Activated CD4-positive, alpha-beta T cell treated with anti-CD3 and anti-CD28 coated beads, Interleukin-2, amount 50 U/mL, for 16 hours (primary cell): ENCODE results near the gene STYXL2.

Experiments
- DNase-seq: peaks from one replicate; pipeline ENCODE4 v3.0.0-alpha.2; 2020

STYXL2 gene

DNA sequence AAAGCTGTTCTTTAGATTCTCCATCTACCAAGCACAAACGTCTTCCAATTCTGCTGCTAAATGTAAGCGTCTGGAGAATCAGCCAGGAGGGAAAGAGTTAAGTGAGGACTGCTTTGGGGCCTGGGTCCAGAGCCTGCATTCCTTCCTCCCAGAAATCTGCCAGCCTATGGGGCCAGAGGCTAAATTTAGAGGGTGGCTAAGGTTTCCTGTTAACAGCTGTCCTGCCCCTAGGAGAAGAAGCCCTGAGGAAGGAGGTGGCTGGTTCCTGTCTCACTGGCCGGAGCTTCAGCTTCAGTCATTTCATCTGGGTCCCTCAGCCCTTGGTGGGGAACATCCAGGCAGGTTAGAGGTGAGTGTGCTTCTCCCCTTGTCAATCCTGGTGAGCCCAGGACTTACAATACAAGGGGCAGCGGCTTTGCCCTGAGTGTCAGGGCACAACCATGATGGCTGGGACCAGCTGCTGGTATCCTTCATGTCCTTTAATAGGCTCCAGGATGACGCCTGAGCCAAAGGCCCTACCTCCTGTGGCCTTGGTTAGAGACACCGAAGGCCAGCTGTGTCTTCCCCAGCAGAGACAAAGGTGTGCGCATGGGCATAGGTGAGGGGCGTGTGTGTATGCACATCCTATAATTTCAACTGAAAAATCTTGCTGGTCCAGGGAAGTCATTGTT is at the start of gene STYXL2:
TSS of gene STYXL2 (plus strand) at position 230 of the 671 bp plus-strand sequence. CDS start 775 bp downstream, outside the sequence.
- DNase-seq = no peak

DNA sequence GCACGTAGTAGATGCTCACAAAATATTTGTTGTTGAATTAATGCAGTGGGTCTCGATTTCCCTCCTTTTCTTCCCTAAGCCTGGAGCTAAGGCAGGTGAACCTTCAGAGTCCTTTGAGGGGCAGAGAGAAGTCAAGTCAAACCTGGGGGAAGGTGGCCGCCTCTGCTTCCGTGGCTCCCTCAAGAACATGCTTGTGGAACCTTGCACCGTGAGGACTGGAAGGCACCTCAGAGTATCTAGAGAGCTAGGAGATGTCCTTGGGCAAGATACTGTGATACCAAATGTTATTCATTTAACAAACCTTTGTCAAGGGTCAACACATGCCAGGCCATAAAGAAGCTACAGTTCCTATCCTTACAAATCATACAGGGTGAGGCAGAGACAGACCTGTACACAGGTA is 42.0 kb upstream of the STYXL2 start:
- DNase-seq = no peak

DNA sequence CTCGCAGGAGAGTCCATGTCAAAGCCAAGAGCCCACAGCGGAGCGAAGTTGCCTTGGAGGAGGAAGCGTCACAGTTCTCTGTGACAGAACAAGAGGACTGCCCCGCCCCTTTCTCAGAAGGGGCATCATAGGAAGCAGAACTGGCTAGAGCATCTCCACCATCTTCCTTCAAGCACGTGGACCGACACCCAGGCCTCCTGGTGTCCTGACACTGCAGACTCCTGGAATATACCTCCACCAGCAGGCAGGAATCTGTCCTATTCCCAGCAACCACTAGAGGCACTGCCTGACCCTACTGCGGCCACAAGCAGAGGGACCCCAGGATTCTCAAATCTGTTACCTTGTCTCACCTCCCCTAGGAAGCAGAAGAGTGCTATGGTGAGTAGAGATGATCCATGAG is 41.5 kb upstream of the STYXL2 start:
- no peak for DNase-seq

DNA sequence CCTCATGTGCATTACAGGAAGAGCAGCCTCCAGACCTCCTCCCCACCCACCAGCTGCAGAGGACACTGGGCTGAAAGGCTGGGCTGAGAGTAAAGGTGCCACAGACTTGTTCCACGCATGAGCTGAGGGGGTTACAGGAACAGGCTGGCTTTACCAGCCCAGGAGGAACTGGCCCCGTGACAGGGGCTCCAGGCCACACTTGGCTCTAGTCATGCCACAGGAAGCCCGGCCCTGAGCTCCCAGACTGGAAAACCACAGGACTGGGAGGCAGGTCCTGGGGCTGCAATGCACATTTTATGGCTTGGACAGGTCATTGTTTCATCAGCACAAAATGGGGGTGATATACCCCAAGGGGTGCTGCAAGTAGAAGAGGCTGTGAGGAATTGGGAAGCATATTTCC is 39.3 kb upstream of the STYXL2 start:
- no peak for DNase-seq

DNA sequence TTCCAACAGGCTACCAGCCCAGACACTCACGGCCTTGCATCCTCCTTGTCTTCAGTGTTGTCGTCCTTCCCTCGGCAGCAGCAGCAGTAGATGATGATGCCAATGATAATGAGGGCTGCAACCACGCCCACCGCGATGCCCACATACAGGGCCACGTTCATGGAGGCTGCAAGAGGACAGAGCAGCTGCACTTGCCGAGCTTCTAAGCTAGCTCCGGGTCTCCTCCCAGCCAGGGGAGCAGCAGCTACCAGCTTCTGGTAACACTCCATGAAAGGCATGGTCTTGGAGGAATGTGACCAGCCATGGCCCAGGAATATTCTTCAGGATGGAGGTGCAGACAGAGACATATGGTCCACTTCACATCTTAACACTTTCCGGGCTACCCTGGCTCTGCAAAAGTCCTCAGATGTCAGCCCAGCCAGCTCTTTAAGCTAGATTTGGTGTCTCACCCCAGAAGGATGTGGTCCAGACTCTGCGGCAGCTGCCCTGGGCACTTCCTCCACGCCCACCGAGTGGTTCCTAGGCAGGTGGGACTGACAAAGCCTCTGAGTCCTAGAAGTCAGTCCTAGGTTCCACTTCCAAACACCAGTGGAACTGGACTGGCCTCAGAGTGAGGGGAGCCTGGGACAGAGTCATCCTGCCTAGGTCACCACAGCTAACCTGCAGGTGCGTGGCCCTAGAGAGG is 38.8 kb upstream of the STYXL2 start:
- DNase-seq = no peak

DNA sequence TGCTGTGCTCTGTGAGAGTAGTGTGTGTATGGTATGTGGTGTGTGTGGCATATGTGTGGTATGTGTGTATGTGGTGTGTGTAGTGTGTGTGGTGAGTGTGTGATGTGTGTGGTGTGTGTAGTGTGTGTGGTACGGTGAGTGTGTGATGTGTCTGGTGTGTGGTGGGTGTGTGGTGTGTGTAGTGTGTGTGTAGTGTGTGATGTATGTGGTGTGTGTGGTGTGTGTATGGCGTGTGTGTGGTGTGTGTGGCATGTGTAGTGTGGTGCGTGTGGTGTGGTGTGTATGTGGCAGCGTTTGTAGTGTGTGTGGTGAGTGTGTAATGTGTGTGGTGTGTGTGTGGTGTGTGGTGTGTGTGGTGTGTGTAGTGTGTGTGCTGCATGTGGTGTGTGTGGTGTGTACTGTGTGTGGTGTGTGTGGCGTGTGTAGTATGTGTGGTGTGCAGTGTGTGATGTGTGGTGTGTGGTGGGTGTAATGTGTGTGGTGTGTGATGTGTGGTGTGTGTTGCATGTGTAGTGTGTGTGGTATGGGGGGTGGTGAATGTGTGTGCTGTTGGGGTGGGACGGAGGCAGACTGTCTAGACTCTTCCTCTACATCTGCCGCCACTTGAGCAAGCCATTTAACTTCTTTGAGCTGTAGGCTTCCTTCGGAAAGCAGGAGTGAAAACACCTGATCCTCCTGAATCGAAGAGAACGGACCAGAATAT is 37.2 kb upstream of the STYXL2 start:
- no peak for DNase-seq

DNA sequence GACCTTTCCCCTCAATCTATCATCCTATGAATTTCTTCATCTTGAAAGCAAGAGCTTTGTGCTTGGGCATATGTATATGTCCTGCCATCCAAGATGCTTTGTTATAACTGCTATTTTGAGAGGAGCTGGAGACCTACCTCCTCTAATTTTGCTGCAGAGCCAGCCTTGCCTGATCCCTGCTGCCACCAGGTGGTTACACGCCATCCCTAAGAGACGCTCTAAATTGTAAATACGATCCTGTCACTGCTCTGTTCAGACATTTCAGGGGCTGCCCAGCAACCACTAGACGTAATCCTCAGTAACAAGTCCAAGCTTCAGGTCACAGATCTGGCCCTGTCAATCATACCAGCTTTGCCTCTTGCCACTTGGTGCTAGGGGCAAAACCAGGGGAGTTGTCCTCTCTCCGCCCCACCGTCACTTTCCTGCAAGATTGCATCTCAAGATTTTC is 36.6 kb upstream of the STYXL2 start:
- DNase-seq = peak; percentile 42

DNA sequence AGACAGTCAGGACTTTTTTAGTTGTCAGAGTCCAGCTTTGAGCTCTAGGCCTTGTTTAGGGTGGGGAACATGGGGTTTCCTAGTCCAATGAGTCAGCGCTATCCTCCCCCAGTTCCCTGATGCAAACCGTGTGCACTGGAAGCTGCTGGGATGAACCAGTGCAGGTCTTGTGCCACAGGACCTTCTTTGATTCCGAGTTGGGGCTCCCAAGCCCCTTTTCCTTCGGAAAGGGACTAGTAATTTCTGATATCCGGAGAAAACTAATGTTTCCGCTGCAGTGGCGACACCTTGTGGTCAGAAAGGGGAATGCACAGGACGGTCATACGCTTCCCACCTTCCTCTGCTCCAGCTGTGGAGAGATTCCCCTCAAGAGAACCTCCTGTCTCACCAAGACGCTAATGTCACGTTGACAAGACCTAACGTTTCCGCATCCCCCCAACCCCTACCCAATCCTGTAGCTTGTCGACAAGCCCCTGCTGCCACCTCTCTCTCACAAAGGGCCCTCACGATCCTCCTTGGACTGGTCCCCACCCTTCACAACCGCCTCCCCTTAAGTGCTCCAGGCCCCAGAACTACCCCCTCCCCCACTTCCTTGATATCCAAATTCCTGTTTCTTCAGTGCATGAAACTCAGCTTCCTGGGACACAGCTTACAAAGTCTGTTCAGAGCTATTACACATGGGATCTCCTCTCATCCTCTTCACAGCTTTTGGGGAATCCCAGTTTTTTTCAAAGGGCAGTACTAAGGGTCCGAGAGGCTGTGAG is 34.6 kb upstream of the STYXL2 start:
- DNase-seq = peak; percentile 78

DNA sequence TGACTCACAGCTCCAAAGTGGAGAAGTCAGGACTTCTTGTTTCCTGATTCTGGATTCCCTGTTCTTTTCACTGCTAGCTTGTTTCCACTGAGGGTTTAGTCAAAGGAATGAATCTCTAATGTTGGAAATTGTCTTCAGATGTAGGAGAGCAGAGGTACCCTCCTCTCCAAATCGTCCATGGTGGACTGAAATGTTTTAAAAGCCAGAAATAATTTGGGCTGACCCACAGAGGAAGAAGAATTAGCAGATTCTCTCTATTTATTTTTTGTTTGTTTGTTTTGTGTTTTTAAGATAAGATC is 34.1 kb upstream of the STYXL2 start:
- no peak for DNase-seq

DNA sequence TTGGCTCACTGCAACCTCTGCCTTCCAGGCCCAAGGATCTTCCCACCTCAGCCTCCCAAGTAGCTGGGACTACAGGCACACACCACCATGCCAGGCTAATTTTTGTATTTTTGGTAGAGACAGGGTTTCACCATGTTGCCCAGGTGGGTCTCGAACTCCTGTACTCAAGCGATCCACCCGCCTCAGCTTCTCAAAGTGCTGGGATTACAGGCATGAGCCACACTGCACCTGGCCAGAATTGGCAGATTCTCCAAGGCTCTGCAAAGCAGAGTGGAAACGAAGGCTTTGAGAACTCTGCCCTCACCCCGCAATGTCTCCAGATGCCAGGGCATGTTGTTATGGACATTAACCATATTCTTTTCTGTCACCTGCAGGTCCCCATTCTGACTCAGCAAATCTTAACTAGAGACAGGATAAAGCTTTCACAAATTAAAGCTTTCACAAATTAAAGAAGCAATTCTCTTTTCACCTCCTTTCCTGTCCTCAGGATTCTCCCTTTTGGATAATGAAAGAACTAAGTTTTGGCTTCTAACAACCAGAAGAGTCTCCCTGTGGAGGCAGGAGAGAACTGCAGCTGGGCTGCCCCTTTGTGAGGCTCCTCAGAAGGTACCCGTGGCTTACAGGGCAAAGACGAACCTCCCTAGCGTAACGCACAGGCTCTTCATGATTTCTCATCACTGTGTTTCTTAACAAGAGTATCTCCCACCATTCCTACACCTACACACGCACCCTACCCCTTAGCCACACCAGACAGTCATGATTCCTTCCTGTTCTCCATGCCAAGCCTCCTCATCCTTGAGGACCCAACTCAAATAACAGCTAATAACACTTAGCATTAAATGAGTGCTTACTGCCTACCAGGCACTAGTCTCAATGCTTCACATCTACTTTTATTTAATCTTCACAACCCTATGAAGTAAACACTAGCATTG is 33.5 kb upstream of the STYXL2 start:
- DNase-seq = no peak

DNA sequence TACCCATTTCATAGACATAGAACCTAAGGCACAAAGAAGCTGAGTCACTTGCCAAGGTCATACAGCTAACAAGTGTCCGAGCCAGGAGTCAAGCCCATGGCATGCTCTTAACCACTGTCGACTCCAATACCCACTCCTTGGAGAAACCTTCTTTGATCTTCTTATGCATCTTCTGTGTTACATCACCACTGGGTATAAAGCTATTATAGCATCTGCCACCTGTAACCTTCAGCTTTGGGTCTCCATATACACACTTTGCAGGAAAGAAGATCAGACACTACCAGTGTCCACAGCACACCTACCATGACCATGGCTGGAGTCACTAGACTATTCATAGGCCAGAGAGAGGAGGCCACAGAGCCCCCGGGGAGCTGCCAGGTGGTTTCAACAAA is 32.8 kb upstream of the STYXL2 start:
- DNase-seq = no peak

DNA sequence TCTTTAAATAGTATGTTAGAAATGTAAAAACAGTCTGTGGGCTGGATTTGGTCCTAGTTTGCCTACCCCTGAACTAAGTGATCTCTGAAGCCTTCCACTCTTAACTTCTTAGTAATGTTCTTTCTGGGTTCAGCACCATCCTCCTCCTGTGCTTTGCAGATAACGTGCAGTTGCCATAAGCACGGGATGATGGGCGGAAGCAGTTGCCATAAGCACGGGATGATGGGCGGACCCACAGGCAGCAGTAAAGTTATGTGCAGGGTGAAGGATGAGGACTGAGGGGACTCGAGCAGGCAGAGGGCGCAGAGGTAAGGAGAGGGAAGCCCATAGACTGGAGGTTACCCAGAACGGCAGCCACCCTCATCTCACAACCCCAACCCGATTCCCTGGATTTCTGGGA is 29.3 kb upstream of the STYXL2 start:
- no peak for DNase-seq

DNA sequence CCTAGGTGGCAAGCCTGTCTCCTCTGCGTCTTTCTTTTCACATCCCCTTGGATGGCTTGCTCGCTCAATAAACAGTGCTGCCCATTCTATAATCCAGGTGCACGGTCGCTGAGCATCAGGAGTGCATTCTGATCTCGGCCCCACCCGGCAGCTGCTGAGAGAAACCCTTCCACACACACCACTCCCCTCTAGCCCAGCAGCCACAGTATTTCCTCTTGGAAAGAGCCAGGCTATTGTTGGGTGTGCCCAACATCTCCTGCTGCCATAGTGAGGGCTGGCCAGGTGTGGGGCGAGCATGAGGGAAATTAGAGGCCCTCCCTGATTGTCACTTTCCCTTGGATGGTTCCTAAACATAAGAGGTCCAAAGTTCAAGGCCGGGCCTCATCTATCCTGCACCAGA is 28.4 kb upstream of the STYXL2 start:
- DNase-seq = no peak

DNA sequence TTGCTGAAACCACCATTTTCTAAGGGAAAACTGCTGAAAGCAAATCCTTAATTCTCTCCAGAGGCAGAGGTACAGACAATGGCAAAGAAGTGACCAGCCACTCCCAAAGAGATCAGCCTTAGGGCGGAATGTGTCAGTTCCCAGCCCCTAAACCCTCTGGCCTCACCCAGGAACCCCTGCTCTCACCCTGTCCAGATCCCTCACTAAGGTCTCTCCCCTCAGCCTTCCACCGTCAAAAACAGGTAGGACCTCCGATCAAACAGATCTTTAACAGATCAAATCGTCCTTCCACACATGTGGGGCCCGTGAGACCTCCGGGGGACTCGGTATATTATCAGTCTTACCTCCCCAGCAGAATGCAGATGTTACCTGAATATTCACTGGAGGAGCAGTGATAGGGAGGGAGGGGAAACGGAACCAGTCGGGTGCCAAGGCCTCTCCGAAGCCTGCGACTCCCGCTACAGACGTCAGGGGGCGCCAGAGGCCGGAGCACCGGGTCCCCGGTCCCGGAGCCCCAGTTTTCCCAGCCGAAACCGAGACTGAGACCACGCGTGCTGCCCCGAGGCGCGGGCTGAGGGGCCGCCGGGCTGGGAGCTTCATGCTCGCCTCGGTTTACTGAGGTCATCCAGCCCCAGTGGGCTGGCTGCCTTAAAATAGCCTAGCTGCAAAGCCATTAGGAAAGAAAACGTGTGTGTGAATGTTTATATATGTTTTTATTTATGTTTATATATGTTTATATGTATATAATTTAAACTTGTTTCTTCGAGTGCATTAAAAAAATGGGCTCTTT is 27.3 kb upstream of the STYXL2 start:
- peak; percentile 78 for DNase-seq

DNA sequence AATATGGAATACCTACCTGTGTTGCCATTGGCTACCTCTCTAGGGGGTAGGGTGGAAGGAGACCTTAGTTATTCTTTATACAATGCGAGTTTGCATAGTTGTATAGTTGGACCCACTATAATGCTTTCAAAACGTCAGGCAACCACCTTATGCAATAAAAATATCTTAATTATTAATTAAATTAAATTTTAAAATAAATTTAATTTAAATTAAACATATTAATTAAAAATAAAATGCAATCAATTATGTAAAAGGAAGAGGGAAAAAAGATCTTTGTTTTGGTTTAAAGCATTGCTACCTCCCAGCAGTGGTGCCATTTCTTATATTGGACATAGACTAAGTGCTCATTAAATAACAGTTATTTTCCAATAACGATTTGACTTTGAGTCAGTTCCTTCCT is 26.0 kb upstream of the STYXL2 start:
- no peak for DNase-seq

DNA sequence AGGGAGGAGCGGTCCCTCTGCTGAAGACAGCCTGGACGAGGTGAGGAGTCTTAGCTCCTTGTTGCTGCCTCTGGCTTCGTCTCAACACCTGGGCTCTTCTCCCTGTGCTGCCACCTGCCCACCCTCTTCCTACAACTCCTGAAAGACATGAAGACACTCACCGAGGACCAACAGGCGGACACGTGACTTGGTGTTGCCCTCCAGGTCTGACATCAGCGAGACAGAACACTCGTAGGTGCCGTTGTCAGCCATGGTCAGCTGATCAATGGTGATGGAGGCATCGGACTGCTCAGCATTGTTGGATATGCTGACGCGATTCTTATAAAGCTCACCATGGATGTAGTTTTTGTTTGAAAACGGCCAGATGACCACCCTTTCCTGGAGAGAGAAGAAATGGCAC is 25.1 kb upstream of the STYXL2 start:
- DNase-seq = no peak

DNA sequence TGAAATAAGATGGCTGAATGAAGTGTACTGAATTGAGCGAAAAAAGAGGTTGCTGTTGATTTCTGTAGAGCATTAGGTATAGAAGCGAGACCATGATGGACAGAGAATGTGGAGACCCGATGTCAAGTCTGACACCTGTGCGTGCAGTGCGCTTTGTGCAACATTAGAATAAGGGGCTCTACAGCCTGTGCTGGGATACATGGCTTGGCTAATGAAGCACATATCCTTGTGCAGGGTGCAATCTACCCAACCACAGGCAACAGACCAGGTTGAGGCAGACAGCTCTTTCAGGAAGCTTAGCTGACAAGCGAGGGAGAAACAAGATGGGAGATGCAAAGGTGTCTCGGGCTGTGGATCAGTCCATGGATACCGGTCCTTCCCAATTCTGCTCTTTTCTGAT is 22.6 kb upstream of the STYXL2 start:
- DNase-seq = no peak

DNA sequence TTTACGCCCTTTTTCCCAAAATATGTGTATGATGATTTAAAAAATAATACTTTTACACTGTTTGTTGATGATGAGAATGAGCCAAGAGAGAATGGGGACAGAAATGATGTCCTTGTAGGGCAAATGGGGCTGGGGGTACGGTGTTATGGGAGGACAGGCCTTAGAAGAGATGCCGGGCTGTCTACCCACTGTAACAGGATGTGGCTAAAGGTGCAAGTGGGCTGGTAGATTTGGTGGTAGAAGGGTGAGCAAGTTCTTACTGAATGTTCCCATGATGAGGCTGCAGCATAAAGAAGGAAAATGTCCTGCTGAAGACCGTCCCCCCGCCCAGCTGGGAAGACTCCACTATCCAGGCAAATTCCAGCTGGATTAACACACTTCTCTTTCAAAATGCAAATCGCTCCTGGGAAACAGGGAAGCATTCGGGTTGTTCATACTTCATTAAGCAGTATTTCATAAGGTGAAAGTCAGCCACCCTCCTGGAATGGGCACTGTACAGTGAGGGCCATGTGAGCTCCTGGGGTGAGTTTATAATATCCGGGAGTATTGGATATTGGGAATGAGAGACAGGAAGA is 17.7 kb upstream of the STYXL2 start:
- DNase-seq = no peak

DNA sequence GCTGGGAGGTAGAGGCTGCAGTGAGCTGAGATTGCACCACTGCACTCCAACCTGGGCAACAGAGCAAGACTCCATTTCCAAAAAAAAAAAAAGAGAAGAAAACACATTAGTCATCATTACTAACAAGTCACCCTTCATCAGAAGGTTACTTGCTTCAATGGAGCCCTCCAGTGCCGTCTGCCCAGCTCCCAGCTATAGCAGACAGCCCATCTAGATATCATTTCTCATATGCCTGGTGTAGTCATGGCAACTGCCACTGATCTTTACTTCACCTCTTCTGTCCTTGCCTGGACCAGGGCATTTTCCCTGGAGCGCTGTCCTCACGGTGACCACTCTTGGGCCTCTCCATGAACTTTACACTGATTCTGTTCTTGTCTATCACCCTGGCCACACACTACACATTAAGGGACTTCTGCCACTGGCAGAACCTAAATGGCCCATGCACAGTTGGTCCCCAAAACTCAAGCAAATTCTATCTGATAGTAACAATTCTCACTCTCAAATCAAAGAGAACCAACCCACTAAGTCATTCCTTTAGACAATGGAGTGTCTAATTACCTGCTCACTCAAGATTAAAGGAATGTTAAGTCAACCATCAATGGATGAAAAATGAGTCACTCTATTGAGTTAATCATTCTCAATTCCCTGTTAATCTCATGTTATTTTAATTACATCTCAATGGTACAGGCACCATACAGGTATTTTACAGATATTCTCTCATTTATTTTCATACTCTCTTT is 16.6 kb upstream of the STYXL2 start:
- no peak for DNase-seq

DNA sequence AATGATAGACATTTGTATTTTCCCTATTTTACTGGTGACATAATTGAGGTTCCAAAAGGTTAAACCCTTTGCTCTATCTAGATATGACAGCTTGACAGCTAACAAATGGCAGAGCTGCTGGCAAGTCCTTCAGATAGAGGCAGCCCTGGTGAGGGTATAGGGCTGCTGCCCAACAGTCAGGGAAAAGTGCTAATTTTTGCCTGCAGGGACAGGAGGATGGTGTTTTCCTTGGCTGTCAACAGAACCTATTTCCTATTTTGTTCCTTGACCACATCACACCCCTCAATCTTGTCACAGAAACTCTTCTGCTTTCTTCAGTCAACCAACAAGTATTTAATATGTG is 16.0 kb upstream of the STYXL2 start:
- no peak for DNase-seq
